IMR-90 (cell line): ENCODE results near the gene CAPN8. TPM values are rescaled to one million over a fixed set of nuclear protein-coding genes. Genes with fewer than 3 reads are reported as not detected.
"Not testable (repeated sequence)": the region's sequence is repeated elsewhere in the genome, so short reads cannot be mapped to it uniquely, and the experiment has no call there.

Experiments
- ATAC-seq: fragments of 200-7000 bp; cut with Tn5 transposase; 2 replicates; pipeline ENCODE4 v1.9.1; 2020; ENCODE audit warnings: low read depth, mild to moderate bottlenecking, moderate library complexity
- BruUV-seq: library from RNA; stranded (reverse); fragments of 400-500 nt; replicated peaks from 2 replicates; lab custom pipeline; 2021; lab: Mats Ljungman, UMichigan
- CTCF ChIA-PET: fragments of 300-600 bp; formaldehyde crosslinking; extraction: SDS; loops from one replicate; lab custom pipeline; 2021; ENCODE audit warnings: antibody characterized with exemption; lab: Yijun Ruan, JAX
- POLR2A ChIA-PET: fragments of 300-600 bp; sonication (Branson Sonifier 250); formaldehyde crosslinking; loops from one replicate; lab custom pipeline; 2022; ENCODE audit warnings: antibody characterized with exemption; ENCODE audit not compliant: unreplicated experiment; lab: Charles Lee
- DNase-seq: peaks from one replicate; pipeline ENCODE4 v3.0.0; 2013
- H2AFZ ChIP-seq: replicated peaks from 2 replicates; pipeline ENCODE3; 2013; ENCODE audit warnings: low read length, mild to moderate bottlenecking; ENCODE audit not compliant: poor library complexity
- H2AK5ac ChIP-seq: 2 replicates; pipeline ENCODE4 v1.6.1; 2013; ENCODE audit warnings: low read depth, low read length, inconsistent platforms
- H2AK9ac ChIP-seq: replicated peaks from 2 replicates; pipeline ENCODE3; 2013; ENCODE audit warnings: mild to moderate bottlenecking, low read depth, low read length, moderate library complexity; ENCODE audit not compliant: poor library complexity
- H2BK120ac ChIP-seq: 2 replicates; pipeline ENCODE4 v1.6.1; 2013; ENCODE audit warnings: low read depth, low read length, inconsistent platforms
- H2BK15ac ChIP-seq: 3 replicates; pipeline ENCODE4 v1.6.1; 2013; ENCODE audit warnings: low read depth, low read length, inconsistent platforms
- H2BK20ac ChIP-seq: 2 replicates; pipeline ENCODE4 v1.6.1; 2013; ENCODE audit warnings: low read depth, mild to moderate bottlenecking, inconsistent platforms, low read length, moderate library complexity
- H2BK5ac ChIP-seq: 2 replicates; pipeline ENCODE4 v1.6.1; 2013; ENCODE audit warnings: mild to moderate bottlenecking, low read depth, low read length, inconsistent platforms; ENCODE audit not compliant: poor library complexity, severe bottlenecking
- H3K14ac ChIP-seq: replicated peaks from 2 replicates; pipeline ENCODE4 v1.6.1; 2013; ENCODE audit warnings: low read depth, low read length, inconsistent platforms
- H3K18ac ChIP-seq: 2 replicates; pipeline ENCODE4 v1.6.1; 2013; ENCODE audit warnings: low read depth, low read length, control low read depth
- H3K23ac ChIP-seq: 2 replicates; pipeline ENCODE4 v1.6.1; 2013; ENCODE audit warnings: low read depth, low read length, inconsistent platforms
- H3K27ac ChIP-seq: 2 replicates; pipeline ENCODE4 v1.5.1; 2013; ENCODE audit warnings: mild to moderate bottlenecking, control low read depth, low read length; ENCODE audit not compliant: insufficient read depth
- H3K27me3 ChIP-seq: 2 replicates; pipeline ENCODE4 v1.6.1; 2013; ENCODE audit warnings: low read length; ENCODE audit not compliant: control insufficient read depth, insufficient read depth
- H3K36me3 ChIP-seq: 2 replicates; pipeline ENCODE4 v1.6.1; 2013; ENCODE audit warnings: low read length, mixed read lengths; ENCODE audit not compliant: control insufficient read depth, insufficient read depth
- H3K4ac ChIP-seq: 2 replicates; pipeline ENCODE4 v1.6.1; 2013; ENCODE audit warnings: low read depth, low read length, inconsistent platforms
- H3K4me1 ChIP-seq: 2 replicates; pipeline ENCODE4 v1.6.1; 2013; ENCODE audit warnings: low read length, mixed read lengths; ENCODE audit not compliant: control insufficient read depth, insufficient read depth
- H3K4me2 ChIP-seq: 2 replicates; pipeline ENCODE4 v1.6.1; 2013; ENCODE audit warnings: low read depth, mild to moderate bottlenecking, control low read depth, low read length, moderate library complexity
- H3K4me3 ChIP-seq: 2 replicates; pipeline ENCODE4 v1.5.1; 2013; ENCODE audit warnings: low read depth, mild to moderate bottlenecking, control low read depth, low read length, moderate library complexity; ENCODE audit not compliant: insufficient read depth
- H3K56ac ChIP-seq: 2 replicates; pipeline ENCODE4 v1.6.1; 2013; ENCODE audit warnings: low read length, inconsistent platforms; ENCODE audit not compliant: insufficient read depth; ENCODE audit errors: extremely low read depth
- H3K79me1 ChIP-seq, 2 experiments: 2 replicates each; pipeline ENCODE4 v1.6.1; 2013; ENCODE audit warnings: low read length in 2 of 2, inconsistent platforms in 1 of 2, low read depth in 1 of 2
- H3K9ac ChIP-seq: 2 replicates; pipeline ENCODE4 v1.6.1; 2013; ENCODE audit warnings: low read depth, low read length, control low read depth
- H3K9me1 ChIP-seq: 2 replicates; pipeline ENCODE4 v1.6.1; 2013; ENCODE audit warnings: low read length, inconsistent platforms; ENCODE audit not compliant: insufficient read depth
- H3K9me3 ChIP-seq: 2 replicates; pipeline ENCODE4 v1.6.1; 2013; ENCODE audit warnings: low read length; ENCODE audit not compliant: control insufficient read depth, insufficient read depth
- H4K20me1 ChIP-seq: 2 replicates; pipeline ENCODE4 v1.6.1; 2013; ENCODE audit warnings: low read length, inconsistent platforms; ENCODE audit not compliant: insufficient read depth
- H4K5ac ChIP-seq: 2 replicates; pipeline ENCODE4 v1.6.1; 2013; ENCODE audit warnings: mild to moderate bottlenecking, low read depth, low read length, control low read depth
- H4K8ac ChIP-seq, 2 experiments: 2 replicates each; pipeline ENCODE4 v1.6.1; 2013; ENCODE audit warnings: low read depth in 2 of 2, low read length in 2 of 2, control low read depth in 1 of 2, inconsistent platforms in 1 of 2
- H4K91ac ChIP-seq: 2 replicates; pipeline ENCODE4 v1.6.1; 2013; ENCODE audit warnings: low read depth, low read length, inconsistent platforms; ENCODE audit not compliant: insufficient read depth
- RFX5 ChIP-seq: IDR thresholded peaks from 2 replicates; pipeline ENCODE4 v1.8.0; 2012; ENCODE audit warnings: low read depth, mild to moderate bottlenecking, low read length, moderate library complexity
- WGBS, 2 experiments: methylation state at CpG; one replicate each; pipeline versions ENCODE4 v1.1.5 to v1.1.7; 2013; ENCODE audit warnings: missing lambda C conversion rate in 2 of 2; ENCODE audit not compliant: insufficient read length in 1 of 2; ENCODE audit errors: extremely low coverage in 2 of 2; 5-methylcytosine and 5-hydroxymethylcytosine counted together
- dilution Hi-C: fragments of 300-500 bp; cut with HindIII; formaldehyde crosslinking; loops from one replicate; pipeline ENCODE4 v1.14.3; 2018; ENCODE audit warnings: low sequenced_read_pairs; ENCODE audit not compliant: unreplicated experiment
- in situ Hi-C: fragments of 300-500 bp; cut with MboI; formaldehyde crosslinking; loops from 3 replicates; pipeline ENCODE4 v1.14.3; 2019; ENCODE audit warnings: low sequenced_read_pairs, inconsistent platforms, mixed read lengths
- intact Hi-C: fragments of 100-400 bp; cut with micrococcal nuclease; formaldehyde crosslinking; loops from 2 replicates; pipeline ENCODE4 v1.10.0; 2022
- polyA plus RNA-seq, 3 experiments: library from polyadenylated mRNA; depleted of rRNA; stranded (reverse); fragments of >200 nt; gene quantifications; 2 replicates each; pipeline ENCODE4 v1.2.3, GENCODE V29; 2012; ENCODE audit warnings: low replicate concordance in 1 of 3
- total RNA-seq: library from RNA; depleted of rRNA; stranded (reverse); fragments of >200 nt; gene quantifications from 2 replicates; pipeline ENCODE4 v1.2.3, GENCODE V29; 2012

CAPN8 gene
- total and polyA plus RNA-seq, 2 of the 4 experiments (the other 2 are of a cell fraction), result not detected

DNA sequence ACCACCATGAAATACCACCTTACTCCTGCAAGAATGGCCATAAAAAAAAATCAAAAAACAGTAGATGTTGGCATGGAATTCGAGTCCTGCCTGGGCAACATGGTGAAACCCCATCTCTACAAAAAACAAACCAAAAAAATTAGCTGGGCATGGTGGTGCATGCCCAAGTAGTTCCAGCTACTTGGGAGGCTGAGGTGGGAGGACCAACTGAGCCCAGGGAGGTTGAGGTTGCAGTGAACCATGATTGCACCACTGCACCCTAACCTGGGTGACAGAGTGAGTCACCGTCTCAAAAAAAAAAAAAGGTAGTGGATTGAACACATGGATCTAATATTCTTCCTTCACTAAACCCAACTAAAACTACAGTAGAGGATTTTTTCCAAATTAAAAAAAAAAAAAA lies 146.4 kb downstream of the CAPN8 start:
- H4K20me1 ChIP-seq, result no peaks in the 10 kb centered on the region
- H2BK15ac ChIP-seq, result no peak overlapping the region
- DNase-seq (no peak), ATAC-seq (no peak)
- H3K27me3 ChIP-seq, result peaks cover 22% of the 10 kb centered on the region
- H2BK5ac ChIP-seq, result no peak overlapping the region
- TF ChIP-seq RFX5, result no peak
- no peak overlapping the region for H3K4me2 ChIP-seq
- H2BK20ac ChIP-seq, result no peak overlapping the region
- BruUV-seq, result no TSS peak
- intact Hi-C loops (no loop called here), in situ Hi-C loops (no loop called here), dilution Hi-C loops (no loop called here)
- WGBS, 2 experiments, result no CpG with 5 or more reads among the region's 2 CpGs
- no peak overlapping the region for H3K14ac ChIP-seq
- H3K79me1 ChIP-seq, result no peaks in the 10 kb centered on the region
- no peaks in the 10 kb centered on the region for H3K9me3 ChIP-seq
- H3K23ac ChIP-seq, result no peak overlapping the region
- H3K27ac ChIP-seq, result no peak overlapping the region
- no peak overlapping the region for H3K18ac ChIP-seq
- no peaks in the 10 kb centered on the region for H3K36me3 ChIP-seq
- H2BK120ac ChIP-seq, result no peak overlapping the region
- no peak overlapping the region for H4K5ac ChIP-seq
- H4K91ac ChIP-seq, result no peak overlapping the region
- no peak overlapping the region for H3K9ac ChIP-seq
- H3K4ac ChIP-seq, result no peak overlapping the region
- ChIA-PET CTCF (no interaction called here), POLR2A (no interaction called here)
- no peak overlapping the region for H2AK9ac ChIP-seq
- H3K4me1 ChIP-seq, result no peaks in the 10 kb centered on the region
- no peak overlapping the region for H3K56ac ChIP-seq
- no peak overlapping the region for H2AFZ ChIP-seq
- no peaks in the 10 kb centered on the region for H3K9me1 ChIP-seq
- no peak overlapping the region for H3K4me3 ChIP-seq
- H2AK5ac ChIP-seq, result no peak overlapping the region
- H4K8ac ChIP-seq, result no peak overlapping the region

DNA sequence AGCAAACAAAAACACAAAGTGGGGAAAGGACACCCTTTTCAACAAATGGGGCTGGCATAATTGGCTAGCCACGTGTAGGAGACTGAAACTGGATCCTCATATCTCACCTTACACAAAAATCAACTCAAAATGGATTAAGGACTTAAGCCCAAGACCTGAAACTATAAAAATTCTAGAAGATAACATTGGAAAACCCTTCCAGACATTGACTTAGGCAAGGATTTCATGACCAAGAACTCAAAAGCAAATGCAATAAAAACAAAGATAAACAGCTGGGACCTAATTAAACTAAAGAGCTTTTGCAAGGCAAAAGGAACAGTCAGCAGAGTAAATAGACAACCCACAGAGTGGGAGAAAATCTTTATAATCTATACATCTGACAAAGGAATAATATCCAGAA lies 146.9 kb downstream of the CAPN8 start:
- H3K27me3 ChIP-seq, result peaks cover 24% of the 10 kb centered on the region
- H2AFZ ChIP-seq, H3K36me3 ChIP-seq, POLR2A ChIA-PET, H2BK15ac ChIP-seq, H4K20me1 ChIP-seq, H3K79me1 ChIP-seq, H3K4me1 ChIP-seq, dilution Hi-C loops, DNase-seq, H2AK9ac ChIP-seq, H4K91ac ChIP-seq, H3K56ac ChIP-seq, H4K8ac ChIP-seq, ATAC-seq, H3K4me2 ChIP-seq, H3K4me3 ChIP-seq, H2BK20ac ChIP-seq, CTCF ChIA-PET, H2AK5ac ChIP-seq, H3K23ac ChIP-seq, H4K5ac ChIP-seq, BruUV-seq, H3K27ac ChIP-seq, H3K18ac ChIP-seq, H3K14ac ChIP-seq, H2BK5ac ChIP-seq, in situ Hi-C loops, intact Hi-C loops, H3K4ac ChIP-seq, H3K9me1 ChIP-seq, H2BK120ac ChIP-seq, H3K9ac ChIP-seq, H3K9me3 ChIP-seq: not testable (repeated sequence)
- WGBS, 2 experiments, result no CpG with 5 or more reads among the region's 1 CpG
